Measurements from ENCODE around the gene PRKAG2. TPM values are rescaled to one million over a fixed set of nuclear protein-coding genes. Genes with fewer than 3 reads are reported as not detected.

Gene PRKAG2
- total RNA-seq, 1 experiment from 2014 or later = 9.4 TPM

DNA sequence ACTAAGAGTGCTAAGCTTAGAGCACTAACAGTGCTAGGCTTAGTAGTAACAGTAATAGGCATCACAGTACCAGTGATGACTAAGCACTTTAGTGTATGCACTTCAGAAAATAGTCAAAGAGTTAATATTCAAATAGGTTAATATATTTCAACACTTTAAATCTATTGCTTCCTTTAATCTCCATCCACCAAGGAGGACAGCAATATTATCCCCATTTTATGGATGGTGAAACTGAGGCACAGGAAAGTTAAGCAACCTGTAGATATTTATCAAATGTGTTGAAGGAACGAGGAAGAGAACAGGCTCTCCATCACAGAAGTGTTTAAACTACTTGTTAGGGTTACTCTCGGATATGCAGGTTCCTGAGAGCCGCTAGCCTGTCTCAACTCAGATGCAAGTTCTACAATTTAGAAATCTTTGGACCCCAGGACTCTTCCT, 165.5 kb downstream of the PRKAG2 start:
- no peak for DNase-seq (ENCODE audit: low read depth)

DNA sequence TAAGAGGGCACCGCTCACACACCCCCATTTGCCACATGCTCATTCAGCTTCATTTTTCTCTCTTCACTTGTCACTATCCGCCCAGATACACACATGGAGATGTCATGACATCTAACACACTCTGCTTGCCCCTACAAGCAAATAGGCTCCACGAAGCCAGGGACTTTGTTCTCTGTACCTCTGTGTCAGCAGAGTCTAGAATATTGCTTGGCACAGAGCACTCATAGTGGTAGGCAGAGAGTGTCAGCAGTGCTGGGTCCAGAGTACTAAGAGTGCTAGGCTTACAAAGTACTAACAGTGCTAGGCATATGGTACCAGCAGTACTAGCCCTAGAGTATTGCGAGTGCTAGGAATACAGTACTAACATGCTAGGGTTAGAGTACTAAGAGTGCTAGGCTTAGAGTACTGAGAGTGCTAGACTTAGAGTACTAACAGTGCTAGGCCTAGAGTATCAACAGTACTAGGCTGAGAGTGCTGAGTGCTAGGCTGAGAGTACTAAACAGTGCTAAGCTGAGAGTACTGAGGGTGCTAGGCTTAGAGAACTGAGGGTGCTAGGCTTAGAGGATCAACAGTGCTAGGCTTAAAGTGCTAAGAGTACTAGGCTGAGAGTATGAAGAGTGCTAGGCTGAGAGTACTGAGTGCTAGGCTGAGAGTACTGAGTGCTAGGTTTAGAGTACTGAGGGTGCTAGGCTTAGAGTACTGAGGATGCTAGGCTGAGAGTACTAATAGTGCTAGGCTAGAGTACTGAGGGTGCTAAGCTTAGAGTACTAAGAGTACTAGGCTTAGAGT, 166.1 kb downstream of the PRKAG2 start:
- no peak for DNase-seq (ENCODE audit: low read depth)

DNA sequence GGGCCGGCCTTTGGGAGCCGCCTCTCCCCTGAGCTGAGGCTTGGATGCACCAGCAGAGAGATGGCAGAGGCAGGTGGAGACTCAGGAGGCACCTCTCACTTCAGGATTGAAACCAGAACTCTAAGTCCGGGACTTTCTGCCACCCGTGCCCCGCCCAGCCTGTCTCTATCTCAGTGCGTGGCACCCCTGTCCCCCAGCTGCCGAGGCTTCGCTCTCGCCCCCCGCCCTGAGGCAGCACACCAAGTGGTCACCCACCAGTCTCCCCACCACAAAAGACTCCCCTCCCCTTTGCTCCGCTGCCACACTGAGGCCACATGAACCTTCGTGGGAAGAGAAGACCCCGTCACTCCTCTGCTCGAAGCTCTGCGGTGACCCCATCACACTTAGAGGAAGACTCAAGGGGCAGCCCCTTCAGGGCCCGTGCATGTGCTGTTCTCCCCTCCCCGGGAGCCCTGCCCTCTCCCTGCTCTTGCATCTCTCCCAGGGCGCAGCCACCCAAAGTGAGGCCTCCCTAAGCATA, 166.7 kb downstream of the PRKAG2 start:
- DNase-seq (ENCODE audit: low read depth) = no peak

DNA sequence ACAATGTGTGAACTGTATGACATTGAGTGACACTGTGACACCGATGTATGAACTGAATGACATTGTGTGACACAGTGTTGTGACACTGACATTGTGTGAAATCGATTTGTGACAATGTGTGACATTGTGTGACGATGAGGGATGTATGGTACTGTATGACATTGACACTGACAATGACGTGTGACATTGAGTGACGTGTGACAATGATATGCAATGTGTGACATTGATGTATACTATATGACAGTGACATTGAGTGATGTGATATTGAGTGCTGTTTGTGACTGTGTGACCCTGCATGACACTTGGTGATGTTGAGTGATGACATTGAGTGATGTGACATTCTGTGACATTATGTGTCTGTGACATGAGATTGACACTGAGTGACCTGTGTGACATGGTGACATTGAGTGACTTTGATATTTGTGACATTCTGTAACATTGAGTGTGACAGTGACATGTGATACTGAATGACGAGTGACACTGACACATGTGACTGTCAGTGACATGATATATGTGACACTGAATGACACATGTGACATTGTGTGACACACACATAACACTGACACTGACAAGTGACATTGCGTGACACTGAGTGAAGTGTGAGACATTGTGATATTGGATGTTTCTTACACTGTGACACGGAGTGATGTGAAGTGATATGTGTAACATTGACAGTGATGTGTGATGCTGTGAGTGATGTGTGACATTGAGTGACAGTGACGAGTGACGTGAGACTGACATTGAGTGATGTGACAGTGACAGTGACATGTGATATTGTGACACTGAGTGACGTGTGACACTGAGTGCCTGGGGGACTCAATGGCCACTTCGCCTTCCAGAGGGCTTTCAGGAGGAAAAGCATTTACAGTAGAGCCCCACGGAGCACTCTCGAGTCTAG, 167.5 kb downstream of the PRKAG2 start:
- no peak for DNase-seq (ENCODE audit: low read depth)

DNA sequence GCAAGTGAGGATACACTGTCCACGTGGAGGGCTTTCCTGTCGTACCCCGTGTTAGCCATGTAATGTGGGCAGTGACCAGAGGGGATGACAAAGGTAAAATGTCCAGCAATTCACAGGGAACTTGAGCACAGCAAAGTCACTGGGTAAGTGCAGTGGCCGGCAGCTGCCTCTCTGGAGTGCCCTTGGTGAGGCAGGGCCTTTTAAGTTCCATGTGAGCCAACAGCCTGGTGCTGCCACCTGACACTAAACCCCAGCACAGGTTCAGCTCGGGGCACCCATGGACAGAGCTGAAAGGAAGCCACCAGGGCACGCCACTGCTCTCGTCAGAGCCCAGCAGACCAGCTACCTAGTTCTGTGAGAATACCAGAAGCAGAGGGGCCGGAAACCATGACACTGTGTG, 168.3 kb downstream of the PRKAG2 start:
- DNase-seq (ENCODE audit: low read depth) = no peak

DNA sequence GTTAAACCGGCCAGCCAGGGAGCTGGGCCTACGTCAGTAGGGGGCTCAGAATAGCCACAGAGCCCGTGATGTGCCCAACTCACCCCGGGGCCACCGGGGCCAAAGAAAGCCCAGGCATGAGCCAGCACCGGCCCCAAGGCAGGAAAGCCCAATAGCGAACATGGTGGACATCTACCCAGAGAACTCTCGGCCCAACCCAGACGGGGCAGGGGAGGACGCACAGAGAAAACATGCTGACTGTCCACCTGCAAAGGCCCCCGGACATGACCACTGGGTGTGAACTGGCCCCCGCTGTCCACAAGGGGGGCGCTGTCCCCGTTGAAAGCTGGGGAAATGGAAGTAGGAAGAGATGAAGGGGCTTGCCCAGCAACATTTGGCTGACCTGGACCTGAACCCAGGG, 169.2 kb downstream of the PRKAG2 start:
- no peak for DNase-seq (ENCODE audit: low read depth)

DNA sequence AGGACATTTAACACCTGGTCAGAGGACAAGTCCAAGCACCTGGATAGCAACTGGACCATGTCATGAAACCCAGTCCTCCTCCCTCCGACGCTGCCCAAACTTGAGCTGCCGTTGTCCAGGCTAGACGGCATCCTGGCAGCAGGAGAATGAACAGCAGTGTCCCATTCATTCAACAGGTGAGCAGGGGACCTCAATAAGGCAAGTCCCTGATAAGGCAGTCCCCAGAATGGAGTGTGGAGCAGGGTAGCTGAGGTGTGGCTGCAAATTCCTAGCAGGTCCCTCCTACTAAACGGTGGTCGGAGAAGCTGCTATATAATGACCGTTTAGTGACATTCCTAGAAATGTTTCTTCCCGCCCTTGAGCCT, 169.8 kb downstream of the PRKAG2 start:
- no peak for DNase-seq (ENCODE audit: low read depth)

DNA sequence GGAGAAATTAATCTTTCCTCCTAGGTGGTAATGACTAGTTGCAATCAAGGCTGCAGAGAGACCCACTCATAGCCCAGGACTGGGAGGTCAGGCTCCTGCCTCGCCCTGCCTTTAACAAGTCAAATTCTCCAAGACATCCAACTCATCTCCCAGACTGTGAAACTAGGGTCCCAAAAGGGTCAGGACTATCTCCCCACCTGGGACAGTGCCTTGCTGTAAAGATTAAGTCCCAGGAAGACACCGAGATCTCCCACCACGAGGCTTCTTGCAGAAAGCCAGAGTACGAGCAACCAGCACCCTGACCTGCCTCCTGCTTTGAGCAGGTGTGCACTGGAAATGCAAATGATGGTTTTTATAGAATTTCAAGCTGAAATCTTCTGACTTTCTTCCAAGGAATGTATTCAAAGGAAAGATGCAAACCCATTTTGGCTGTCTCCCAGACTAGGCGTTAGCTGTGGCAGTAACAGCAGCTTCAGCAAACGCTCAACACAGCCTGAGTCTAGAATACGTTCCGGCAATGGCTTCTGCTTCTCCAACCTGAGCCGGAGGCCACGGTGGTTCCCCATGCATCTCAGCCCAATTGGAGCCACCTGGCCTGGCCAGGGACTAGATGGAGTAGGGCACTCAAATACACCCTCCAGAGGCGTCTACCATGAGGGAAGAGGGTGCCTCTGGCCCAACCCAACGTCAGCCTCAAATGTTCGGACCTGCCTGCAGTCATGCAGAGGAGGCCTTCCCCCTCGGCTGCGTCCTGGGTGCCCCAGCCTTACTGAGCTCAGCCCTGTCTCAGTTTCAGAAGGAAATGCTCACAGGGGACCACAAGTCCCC, 170.4 kb downstream of the PRKAG2 start:
- no peak for DNase-seq (ENCODE audit: low read depth)

DNA sequence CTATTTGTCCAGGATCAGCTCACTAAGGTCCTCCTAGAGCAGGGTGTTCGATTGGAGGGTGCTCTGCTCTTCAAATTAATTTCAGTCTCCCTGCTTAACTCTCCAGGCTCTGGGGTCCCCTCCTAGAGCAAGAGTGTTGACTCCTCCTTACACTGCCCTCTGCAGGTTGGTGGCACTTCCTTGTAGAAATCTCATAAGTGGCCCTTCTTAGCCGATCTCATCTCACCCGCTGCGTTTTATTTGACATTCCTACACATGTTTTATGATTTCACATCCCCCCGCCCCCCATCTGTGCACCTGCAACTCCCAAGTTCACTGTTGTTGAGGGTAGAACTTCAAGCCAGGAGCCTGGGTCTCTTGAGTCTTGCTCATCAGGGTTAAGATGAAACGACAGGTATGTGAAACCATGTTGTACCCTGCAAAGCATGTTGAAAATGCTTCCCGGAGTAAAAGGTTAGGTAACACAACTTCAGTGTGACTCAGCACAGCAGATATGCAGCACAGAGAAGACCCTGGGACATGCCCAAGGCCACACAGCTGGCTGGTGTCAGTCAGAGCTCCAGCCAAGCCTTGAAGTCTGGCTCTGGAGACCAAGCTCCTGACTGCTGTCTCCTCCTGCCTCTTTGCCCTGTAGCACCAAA, 171.2 kb downstream of the PRKAG2 start:
- peak; percentile 55 for DNase-seq (ENCODE audit: low read depth)

DNA sequence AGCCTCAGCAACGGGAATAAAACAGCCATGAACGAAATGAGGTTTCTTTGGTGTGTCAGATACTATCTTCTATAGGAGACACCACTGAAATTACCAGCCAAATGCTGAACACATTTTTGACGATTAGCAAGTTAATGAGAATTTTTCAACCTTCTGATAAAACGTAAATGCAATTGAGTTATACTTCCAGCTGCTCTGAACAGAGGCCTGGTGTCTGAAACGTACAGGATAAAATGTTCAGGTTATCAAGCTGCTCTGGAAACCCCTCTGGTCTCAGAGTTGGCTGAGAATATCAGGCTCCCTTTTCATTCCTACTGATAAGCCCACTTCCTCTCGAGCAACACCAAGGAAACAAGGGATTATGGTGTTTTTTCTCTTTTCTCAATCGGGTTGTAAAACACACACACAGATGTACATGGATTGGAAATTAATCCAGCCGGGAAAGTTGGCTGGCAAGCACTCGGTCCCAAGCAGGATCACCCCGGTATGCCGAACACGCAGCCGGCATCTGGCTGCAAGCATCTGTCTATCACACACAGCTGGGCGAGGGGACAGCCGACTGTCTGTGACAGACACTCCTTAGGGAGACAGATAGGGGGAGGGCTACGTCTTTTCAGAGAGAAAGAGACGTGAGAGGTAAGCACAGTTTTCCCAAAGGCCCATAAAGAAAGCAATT, 171.8 kb downstream of the PRKAG2 start:
- no peak for DNase-seq (ENCODE audit: low read depth)

DNA sequence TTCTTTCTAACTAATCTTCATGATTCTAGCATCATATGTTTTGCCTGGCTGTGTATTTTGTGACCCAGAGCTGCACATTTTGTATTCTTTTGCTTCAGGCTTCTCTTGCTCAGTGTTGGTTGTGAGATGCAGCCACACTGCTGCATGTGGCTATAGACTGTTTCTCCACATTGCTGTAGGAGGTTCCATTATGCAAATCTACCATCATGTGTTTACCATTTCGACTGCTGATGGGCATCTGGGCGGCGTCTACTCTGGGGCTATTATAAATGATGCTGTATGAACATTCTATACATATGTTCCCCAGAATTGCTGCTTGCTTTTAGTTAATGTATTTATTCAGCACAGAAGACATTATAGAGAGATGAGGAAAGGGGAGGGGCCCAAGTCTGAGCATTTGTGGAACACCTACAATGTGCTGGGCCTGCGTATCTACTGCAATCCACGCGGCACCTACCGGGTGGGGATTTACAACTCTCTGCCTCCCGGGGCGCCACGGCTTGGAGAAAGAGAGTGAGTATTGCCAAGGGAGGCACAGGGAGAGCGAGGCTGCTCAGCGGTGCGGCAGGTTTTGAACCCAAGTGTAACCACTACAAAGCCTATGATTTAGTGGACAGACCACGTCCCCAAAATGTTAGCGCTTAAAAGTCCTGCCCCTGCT, 172.5 kb downstream of the PRKAG2 start:
- no peak for DNase-seq (ENCODE audit: low read depth)

DNA sequence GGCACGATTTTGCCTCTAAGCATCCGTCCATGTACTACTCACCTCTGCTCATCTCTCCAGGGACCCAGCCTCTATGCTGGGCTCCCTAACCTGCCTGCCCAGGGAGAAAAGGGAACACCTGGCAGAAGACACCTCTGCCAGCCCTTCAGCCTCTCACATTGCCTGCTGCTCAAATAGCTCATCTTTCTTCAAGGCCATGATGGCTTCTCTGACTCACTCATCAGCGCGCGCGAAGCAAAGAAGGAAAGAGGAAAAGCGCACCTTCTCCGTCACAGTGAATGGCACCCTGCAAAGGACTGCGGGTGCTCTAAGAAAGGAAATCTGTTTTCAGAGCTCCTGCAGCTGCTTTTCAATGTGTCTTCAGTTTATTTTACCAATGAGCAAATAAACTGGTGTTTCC, 174.0 kb downstream of the PRKAG2 start:
- no peak for DNase-seq (ENCODE audit: low read depth)

DNA sequence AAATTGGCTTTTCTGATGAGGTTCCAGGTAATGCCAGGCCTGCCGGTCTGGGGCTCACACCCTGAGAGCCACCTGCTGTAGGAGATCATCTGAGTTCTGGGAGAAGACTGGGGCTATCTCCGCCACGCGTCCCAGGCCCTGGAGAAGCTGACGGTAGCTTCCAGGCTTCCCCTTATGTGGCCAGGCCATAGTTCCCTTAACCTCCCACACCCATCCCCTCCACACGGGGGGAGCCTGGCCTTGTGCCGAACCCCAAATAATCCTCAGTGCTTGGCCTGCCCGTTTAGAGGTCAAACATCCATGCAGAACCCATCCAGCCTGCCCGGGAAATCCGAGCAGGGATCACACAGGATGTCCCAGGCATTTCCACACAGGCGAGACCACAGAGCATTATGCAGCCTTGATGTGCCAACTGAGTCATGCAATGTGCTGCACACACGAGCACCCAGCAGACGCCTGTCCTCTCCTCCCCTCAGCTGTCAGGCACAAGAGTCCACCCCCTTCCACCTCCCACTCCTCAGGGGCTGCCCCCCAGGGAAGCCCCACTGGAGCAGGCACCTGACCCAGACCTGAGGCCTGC, 176.2 kb downstream of the PRKAG2 start:
- peak; percentile 78 for DNase-seq (ENCODE audit: low read depth)

DNA sequence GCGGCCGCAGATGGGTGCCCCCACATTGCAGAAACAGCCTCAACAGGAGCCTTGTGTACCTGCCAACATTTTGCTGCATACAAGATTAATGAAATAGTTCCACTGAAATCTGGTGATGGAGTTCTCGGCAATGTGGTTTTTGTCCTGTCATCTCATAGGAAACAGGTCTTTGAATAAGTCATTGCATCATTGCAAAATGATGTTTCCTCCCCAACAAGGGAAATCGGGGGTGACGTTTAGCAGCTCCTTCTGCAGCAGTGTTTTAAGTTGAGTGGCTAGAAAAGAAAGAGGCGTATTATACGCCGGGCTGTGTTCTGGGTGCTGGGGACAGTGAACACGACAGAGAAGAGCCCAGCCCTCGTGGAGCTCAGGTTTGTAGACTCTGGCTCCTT, 177.0 kb downstream of the PRKAG2 start:
- DNase-seq (ENCODE audit: low read depth) = peak; percentile 60

DNA sequence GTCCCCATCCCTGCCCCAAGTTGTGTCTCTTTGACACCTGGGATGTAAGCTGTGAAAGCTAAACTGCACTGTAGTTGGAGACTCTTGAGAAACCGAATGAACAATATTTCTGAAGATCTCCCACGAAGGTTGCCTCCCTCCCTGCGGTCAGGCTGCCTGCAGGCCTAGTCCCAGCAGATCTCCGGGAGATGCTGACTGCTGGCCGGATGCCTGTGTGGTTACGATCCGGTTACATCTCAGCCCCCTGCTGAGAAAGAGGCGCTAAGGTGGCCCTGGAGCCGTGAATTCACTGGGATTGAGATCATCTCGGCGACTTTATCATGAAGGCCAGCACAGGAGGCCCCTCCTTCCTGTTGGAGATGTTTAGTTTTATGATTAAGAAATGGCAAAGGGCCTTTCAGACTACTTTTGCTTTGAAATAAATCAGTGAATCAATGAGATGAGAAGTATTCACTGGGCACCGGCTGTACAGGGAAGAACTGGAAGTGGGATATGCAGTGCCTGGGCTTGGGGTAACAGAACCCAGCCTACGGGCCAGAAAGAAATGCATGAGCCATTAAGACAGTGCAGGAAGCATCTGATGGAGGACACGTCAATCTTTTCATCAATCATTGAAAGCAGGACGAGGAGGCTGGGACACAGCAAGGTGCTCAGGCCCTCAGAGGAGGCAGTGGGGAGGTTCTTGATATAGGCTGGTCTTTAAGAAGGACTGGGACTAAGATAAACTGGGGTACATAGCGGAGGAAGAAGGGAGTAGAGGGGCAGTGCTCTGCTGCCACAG, 177.6 kb downstream of the PRKAG2 start:
- DNase-seq (ENCODE audit: low read depth) = peak; percentile 99

DNA sequence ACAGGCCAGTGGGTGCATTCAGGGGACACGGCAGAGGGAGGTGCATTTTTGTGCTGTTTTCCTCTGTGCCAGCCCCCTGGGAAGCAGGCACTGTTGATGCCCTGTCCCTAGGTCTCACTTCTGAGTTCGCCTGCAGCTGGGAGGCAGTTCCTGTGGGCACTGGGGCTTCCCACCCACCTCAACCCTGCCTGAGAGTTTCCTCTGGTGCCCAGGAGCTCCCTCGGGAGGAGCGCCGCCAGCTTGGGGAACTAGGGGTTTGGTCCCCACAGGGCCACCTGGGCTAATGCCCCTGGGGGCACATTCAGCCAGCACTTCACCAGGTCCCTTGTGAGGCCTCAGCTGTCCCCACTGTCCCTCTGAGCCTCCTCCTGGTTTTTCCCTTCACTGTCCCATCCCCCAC, 179.0 kb downstream of the PRKAG2 start:
- DNase-seq (ENCODE audit: low read depth) = no peak

DNA sequence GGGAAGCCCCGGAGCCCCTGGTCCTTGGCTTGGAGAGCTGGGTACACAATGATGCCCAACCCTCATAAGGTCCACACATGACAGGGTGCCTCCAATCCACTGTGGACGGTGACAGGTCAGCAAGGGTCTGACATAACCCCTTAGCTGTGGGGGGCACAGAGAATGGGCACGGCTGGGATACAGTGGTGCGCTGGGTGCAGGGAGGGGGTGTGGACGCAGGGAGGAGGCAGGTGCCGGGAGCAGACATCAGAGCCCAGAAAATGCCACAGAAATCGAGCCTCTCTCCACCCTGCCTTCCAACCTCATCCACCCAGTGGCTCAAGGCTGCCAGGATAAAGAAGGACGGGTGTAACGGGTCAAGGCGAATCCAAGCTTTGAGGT, 179.4 kb downstream of the PRKAG2 start:
- DNase-seq (ENCODE audit: low read depth) = no peak

DNA sequence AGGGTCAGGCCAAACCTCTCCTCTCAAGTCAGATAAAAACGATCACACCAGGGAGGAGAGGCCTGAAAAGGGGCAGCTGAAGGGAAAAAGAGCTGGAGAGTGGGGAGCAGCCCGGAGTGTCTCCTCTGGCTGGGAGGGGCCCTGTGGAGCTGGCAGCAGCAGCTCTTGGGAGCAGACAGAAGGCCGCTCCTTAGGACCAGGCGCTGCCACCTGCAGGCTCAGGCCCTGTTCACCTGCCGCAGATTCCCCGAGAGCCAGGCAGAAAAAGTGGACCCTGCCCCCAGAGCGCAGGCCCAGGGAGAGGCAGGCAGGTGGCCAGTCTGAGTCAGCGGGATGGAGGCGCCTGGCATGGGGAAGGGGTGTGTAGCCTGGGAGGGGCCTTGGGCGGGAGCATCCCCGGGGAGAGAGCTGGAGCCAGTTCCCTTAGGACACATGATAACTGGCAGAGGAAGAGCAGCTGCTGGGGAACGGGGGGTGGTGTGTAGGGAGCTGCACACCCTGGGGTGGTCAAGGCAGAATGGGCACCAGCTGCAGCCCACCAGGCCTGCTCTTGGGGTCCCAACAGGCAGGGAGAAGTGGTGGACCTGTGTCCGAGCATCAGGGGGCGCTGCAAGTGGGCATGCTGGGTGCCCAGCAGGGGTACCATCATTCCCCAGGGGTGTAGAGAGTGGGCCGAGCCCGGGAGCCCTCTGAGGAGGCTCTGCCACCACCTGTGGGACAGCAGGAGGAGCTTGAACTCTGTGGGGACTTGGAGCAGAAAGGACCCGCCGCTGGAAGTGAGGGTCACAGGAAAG, 180.0 kb downstream of the PRKAG2 start:
- DNase-seq (ENCODE audit: low read depth) = peak; percentile 46
